RWPE1 (cell line): ENCODE results near the gene HPSE.

Experiments used
- CTCF ChIA-PET: fragments of 350-600 bp; sonication (Branson Sonifier 250); formaldehyde crosslinking; extraction: SDS; loops from one replicate; lab custom pipeline; 2021; lab: Yijun Ruan, JAX
- POLR2A ChIA-PET: fragments of 400-600 bp; formaldehyde crosslinking; extraction: SDS; loops from one replicate; lab custom pipeline; 2020; ENCODE audit warnings: antibody characterized with exemption; ENCODE audit not compliant: low non-redundant PET; lab: Yijun Ruan, JAX
- DNase-seq: peaks from one replicate; pipeline ENCODE4 v3.0.0; 2012; ENCODE audit warnings: low spot score
- H3K27ac ChIP-seq: fragments of 450-650 bp; 2 replicates; pipeline ENCODE4 v1.5.1; 2017
- TF ChIP-seq, protein P1 (sequence below): fragments of 450-650 bp; conservative IDR thresholded peaks from 2 replicates; pipeline ENCODE4 v1.5.1; 2017; ENCODE audit warnings: low read depth, mild to moderate bottlenecking

HPSE gene

DNA sequence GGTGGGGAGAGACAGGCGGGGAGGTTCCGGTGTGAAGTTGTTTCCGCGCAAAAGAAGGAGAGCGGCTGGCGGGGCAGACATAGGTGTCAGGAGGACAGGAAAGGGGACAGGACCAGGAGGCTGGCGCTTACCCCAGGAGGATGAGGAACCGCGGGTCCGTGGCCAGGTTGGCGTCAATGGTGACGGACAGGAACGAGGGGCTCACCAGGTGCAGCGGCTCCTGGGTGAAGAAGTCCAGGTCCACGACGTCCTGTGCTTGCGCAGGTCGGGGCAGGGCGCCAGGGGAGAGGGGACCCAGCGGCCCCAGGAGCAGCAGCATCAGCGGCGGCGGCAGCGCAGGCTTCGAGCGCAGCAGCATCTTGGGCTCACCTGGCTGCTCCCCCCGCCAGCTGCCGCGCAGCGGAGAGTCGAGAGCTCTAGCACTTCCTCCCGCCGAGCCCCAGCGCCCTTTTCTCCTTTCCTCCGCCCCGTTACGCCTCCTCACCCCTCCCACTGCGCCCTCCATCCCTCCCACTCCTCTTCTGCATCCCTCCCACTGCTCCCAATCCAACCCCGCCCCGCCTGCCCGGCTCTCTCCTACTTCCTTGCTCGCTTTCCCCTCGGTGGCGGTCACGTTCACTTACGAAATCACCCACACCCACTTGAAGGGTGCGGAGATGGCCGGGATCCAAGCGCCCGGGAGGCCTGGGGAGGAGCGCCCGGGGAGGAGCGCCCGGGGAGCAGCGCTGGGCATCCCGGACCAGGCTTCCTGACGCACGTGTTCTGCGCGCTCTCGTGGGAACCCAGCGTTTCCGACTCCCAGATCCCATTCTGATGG lies at the start of gene HPSE:
Gene HPSE, minus strand, starts transcription at position 424 of the 817 bp plus-strand sequence. Its CDS starts 66 bp downstream, at position 358.
- POLR2A ChIA-PET = interaction anchor here (1.0 to 1.1 kb wide), 2 partner anchors 50 to 52 kb away, joined by 3 read pairs; partner anchors contain the start of gene COQ2
- peak; percentile 88 for DNase-seq
- CTCF ChIA-PET = interaction anchor here (0.6 kb wide), 1 partner anchor 13 kb away, joined by 5 read pairs; no protein-coding TSS in a partner anchor
- TF ChIP-seq, protein P1, sequence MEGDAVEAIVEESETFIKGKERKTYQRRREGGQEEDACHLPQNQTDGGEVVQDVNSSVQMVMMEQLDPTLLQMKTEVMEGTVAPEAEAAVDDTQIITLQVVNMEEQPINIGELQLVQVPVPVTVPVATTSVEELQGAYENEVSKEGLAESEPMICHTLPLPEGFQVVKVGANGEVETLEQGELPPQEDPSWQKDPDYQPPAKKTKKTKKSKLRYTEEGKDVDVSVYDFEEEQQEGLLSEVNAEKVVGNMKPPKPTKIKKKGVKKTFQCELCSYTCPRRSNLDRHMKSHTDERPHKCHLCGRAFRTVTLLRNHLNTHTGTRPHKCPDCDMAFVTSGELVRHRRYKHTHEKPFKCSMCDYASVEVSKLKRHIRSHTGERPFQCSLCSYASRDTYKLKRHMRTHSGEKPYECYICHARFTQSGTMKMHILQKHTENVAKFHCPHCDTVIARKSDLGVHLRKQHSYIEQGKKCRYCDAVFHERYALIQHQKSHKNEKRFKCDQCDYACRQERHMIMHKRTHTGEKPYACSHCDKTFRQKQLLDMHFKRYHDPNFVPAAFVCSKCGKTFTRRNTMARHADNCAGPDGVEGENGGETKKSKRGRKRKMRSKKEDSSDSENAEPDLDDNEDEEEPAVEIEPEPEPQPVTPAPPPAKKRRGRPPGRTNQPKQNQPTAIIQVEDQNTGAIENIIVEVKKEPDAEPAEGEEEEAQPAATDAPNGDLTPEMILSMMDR = no peak
- peak within 1 kb of the TSS; percentile 46 for H3K27ac ChIP-seq

DNA sequence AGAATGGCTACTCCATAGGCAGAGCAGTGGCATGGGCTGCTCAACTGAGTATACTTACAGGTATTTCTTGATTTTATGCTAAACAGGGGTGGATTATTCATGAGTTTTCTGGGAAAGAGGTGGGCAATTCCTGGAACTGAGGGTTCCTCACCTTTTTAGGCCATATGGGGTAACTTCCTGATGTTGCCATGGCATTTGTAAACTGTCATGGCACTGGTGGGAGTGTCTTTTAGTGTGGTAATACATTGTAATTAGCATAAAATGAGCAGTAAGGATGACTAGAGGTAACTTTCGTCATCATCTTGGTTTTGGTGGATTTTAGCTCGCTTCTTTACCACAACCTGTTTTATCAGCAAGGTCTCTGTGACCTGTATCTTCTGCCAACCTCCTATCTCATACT lies 48.2 kb upstream of the HPSE start:
- POLR2A ChIA-PET = no interaction called here
- CTCF ChIA-PET = no interaction called here
- H3K27ac ChIP-seq = no peak overlapping the region
- no peak for DNase-seq
- TF ChIP-seq, protein P1 = no peak

DNA sequence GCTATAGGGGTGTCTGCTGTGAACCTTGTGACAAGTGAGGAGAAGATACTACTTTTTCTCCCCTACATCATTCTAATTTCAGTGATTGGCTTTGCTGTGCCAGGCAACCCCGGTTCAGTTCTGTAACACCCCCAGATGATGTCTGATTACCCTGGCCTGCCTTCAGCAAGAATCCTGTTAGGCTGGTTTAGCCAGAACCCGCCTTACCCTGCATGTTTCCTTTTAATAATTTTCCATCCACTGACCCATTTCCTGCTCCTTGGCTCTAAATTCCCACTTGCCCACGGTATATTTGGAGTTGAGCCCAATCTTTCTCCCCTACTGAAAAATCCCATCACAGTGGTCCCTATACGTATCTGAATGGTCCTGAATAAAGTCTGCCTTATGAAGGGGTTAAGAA lies 46.5 kb upstream of the HPSE start:
- TF ChIP-seq, protein P1 = no peak
- no peak overlapping the region for H3K27ac ChIP-seq
- ChIA-PET POLR2A (no interaction called here), CTCF (no interaction called here)
- no peak for DNase-seq

DNA sequence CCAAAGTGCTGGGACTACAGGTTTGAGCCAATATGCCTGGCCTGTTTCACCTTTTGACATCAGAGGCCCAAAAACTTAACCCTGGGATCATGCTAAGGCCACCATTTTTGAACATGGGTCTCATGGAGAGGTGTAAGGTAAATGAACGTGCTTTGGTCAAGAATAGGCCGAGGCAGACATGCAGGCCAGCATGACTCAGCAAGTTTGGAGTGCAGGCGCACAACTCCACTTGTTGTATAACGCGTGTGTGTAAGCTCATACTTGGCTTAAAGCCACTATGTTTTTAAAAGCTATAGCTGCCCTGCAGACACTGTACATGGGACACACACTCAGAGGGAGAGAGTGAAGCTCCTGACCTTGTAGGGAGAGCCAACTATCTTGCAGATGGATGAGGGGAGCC lies 43.8 kb upstream of the HPSE start:
- TF ChIP-seq, protein P1 = no peak
- DNase-seq = no peak
- ChIA-PET POLR2A (interaction anchor here (0.6 kb wide), 1 partner anchor 30 kb away, joined by 3 read pairs; no protein-coding TSS in a partner anchor), CTCF (no interaction called here)
- no peak overlapping the region for H3K27ac ChIP-seq

DNA sequence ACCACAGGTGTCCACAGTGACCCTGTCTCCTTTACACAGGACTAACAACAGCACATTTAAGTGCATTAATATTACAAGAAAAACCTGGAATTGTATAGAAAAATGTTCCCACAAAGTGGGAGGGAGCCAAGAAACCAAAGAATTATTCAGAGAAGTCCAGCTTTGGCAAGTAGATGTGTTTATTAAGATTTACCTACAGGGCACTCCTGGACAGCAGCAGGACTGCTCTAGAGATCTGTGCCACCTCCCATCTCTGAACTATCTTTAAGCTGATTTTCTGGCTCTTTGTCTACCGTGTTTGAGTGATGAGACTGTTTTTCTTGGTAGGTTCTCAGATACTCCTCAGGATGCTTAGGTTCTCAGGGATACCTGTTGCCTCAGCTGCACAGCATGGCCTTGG lies 38.3 kb upstream of the HPSE start:
- TF ChIP-seq, protein P1 = no peak
- POLR2A ChIA-PET = no interaction called here
- no peak for DNase-seq
- CTCF ChIA-PET = interaction anchor here (1.7 kb wide), 1 partner anchor 11 kb away, joined by 5 read pairs; no protein-coding TSS in a partner anchor
- no peak overlapping the region for H3K27ac ChIP-seq

DNA sequence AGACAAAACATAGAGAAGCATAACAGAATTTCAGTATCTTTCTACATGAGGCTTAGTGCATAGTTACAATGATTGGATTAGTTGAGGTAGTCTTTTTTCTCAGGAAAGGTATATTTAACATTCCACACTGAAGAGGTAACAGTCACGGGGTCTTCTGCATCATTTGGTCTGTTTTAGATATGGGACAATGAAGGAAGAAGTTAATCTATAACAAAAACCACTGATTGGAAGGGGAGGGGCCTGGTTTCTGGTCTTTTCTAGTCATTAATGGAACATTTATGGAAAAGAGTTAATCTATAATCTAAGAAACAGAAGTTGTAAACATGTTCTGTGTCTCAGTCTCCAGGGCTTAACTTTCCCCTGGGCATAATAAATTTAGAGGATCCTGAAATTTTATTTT lies 37.3 kb upstream of the HPSE start:
- TF ChIP-seq, protein P1 = no peak
- no peak for DNase-seq
- POLR2A ChIA-PET = no interaction called here
- no peak overlapping the region for H3K27ac ChIP-seq
- CTCF ChIA-PET = no interaction called here
